Retinal pigment epithelial cell (primary cell): ENCODE measurements around the gene RBMS3.
"Not testable (repeated sequence)": the region's sequence is repeated elsewhere in the genome, so short reads cannot be mapped to it uniquely, and the experiment has no call there.

Source experiments
- DNase-seq: peaks from one replicate; pipeline ENCODE4 v3.0.0-alpha.2; 2010; ENCODE audit warnings: low read depth
- H3K4me3 ChIP-seq: 2 replicates; pipeline ENCODE4 v1.5.1; 2011; ENCODE audit warnings: mild to moderate bottlenecking, low read length, control low read depth, moderate library complexity
- TF ChIP-seq, protein P1 (sequence below): conservative IDR thresholded peaks from 2 replicates; pipeline ENCODE4 v1.5.1; 2011; ENCODE audit warnings: low read depth, low read length, control low read depth, inconsistent platforms

RBMS3 gene

DNA sequence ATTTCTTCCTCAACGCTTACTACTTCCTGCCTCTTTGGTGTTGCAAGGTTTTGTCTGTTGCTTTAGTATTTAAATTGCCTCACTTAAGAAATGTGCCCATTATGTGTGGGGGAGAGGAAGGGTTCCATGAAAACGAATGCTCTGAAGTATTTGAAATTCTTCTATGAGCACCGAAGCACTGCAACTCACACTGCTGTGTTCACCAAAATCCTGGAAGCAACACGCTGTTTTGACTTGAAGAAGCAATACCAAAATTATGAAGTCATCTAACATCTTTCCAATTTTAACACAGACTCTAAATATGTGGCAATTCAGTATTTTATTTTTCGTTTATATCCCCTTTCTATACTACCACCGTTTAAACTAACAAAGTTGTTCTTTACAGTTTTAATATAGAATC lies 101.5 kb downstream of the RBMS3 start:
- H3K4me3 ChIP-seq = no peak overlapping the region
- no peak for DNase-seq
- TF ChIP-seq, protein P1, sequence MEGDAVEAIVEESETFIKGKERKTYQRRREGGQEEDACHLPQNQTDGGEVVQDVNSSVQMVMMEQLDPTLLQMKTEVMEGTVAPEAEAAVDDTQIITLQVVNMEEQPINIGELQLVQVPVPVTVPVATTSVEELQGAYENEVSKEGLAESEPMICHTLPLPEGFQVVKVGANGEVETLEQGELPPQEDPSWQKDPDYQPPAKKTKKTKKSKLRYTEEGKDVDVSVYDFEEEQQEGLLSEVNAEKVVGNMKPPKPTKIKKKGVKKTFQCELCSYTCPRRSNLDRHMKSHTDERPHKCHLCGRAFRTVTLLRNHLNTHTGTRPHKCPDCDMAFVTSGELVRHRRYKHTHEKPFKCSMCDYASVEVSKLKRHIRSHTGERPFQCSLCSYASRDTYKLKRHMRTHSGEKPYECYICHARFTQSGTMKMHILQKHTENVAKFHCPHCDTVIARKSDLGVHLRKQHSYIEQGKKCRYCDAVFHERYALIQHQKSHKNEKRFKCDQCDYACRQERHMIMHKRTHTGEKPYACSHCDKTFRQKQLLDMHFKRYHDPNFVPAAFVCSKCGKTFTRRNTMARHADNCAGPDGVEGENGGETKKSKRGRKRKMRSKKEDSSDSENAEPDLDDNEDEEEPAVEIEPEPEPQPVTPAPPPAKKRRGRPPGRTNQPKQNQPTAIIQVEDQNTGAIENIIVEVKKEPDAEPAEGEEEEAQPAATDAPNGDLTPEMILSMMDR = no peak

DNA sequence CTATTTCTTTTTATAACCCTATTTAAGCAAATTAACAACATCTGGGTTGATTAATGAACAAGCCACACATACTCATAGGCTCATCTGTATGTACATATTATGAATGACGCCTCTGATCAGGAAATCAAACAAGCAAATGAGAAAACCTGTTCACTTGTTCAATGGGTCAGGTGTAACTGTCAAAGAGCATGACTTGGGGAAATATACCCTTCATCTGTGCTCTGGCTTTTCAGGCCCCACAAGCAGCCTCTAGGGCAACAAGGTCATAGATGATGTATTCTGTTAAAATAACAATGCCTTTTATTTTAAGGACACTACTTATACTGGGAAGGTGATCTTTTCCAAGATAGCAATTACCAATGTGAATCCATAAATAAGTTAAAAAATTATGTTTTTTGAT lies 102.0 kb downstream of the RBMS3 start:
- TF ChIP-seq, protein P1 = no peak
- DNase-seq = no peak
- H3K4me3 ChIP-seq = no peak overlapping the region

DNA sequence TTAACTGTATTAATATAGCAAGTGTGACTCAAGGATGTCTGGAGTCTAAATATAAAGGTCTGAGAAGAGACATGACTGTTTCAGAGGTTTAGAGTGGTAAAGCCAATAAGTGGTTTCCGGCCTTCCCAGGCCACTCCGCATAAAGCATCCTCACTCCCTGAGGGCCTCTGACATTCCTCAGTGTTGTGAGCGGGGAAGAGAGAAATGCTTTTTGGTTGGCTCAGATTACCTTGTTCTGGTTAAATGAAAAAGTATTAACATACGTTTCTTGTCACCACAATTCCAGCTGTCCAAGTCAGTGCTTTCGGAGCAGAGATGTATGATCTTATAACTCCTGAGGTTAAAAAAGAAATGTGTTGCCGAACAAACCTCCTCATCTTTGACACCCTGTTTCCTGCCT lies 103.8 kb downstream of the RBMS3 start:
- no peak for DNase-seq
- TF ChIP-seq, protein P1 = no peak
- no peak overlapping the region for H3K4me3 ChIP-seq

DNA sequence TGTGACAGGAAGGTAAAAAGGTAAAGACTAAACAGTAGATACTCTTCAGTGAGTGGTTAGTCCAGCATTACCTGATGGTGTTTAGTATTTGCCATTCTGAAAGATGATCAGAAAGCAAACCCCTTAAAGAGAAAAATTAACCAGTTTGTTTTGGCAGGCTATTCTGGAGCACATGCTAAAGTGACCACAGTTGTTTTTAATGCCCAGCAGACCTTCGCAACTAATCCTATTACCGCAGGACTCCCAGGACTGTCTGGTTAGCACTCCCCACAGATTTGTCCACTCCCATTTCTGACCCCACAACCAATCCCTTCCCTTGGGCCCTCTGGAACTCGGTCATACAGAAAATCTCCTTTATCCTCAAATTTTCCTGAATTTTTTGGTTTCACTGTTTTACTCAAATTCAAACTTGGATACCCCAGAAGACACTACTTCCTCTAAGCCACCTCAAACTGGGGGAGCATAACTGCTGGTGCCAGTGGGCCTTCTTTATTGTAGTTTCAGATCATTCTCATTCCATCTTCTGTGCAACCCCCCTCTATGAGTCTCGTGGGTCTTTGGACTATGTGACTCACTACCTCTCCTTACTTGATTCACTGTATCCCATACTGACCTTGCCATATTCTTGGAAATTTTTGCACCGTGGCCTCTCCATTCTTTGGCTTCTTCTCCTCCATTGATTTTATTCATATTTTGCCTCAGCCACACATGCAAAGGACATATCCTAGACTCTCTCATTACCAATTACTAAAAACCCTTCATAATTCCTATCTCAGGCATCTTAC lies 104.4 kb downstream of the RBMS3 start:
- TF ChIP-seq, protein P1 = no peak
- DNase-seq = peak; percentile 87
- no peak overlapping the region for H3K4me3 ChIP-seq

DNA sequence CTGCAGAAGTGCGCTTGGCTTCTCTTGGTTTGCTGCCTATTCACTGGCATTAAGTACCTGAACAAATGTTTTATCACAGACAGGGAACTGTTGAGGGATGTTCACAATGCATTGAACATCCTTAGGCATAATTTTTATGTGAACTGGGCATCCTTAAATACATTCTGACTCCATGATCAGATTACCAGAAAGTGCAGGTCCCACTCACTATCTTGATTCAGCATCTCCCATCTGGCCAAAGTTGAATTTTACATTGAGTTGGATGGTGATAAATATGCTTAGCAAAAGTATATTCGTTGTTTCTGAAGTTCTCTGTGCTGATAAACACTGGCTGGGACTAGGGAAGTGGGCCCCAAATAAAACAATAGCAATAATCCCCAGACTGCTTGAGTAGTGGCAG lies 108.5 kb downstream of the RBMS3 start:
- no peak for DNase-seq
- TF ChIP-seq, protein P1 = no peak
- H3K4me3 ChIP-seq = no peak overlapping the region

DNA sequence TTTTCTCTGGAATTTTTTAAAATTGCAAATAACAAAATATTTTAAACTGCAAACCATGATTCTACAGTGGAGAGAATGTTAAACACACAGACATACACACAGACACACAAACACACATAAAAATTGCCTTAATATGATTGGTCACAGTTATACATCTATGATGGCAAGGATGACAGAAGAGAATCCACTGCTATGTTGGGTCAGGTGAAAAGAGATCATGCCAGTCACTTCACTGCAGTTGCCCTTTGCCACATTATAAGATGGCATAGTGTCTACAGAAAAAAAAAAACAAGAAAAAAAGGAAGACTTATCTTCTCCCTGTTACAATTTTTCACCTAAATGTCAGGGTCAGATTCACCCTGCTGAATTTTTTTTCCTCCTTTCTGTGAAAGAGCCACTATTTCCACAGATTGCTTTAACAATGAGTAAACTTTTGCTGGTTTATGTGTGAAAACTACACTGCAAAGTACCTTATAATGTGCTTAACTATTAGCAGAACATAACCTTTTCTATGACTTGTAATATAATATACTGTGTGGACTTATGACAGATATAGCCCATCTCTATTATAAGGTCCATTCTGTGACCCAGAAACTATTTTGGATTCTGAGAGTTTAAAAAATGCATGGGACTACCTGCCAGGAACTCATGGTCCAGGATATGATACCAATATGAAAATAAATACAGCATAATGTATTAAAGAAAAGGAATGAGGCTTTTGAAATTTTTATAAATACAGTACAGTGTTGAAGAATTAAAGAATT lies 111.9 kb downstream of the RBMS3 start:
- TF ChIP-seq, protein P1 = no peak
- no peak for DNase-seq
- no peak overlapping the region for H3K4me3 ChIP-seq

DNA sequence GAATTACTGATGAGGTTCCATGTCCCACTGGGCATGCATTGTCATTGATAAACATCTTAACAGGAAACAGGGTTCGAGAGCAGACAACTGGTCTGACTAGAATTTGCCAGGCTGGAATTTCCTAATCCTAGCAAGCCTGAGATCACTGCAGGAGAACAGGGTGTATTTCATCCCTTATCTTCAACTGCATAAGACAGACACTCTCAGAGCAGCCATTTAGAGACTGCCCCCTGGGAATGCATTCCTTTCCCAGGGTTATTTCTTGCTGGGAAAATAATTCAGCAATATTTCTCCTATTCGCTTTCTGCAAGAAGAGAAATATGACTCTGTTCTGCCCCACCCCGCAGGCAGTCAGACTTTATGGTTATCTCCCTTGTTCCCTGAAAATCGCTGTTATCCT lies 113.1 kb downstream of the RBMS3 start:
- DNase-seq, H3K4me3 ChIP-seq: not testable (repeated sequence)
